Transverse colon (tissue), 3 donors: ENCODE results near the gene RAP1GAP2.

Source experiments
- POLR2A ChIP-seq: fragments of 450-650 bp; IDR thresholded peaks from one replicate; pipeline ENCODE4 v1.6.1; 2016; ENCODE audit warnings: antibody characterized with exemption, mild to moderate bottlenecking, moderate library complexity
- TF ChIP-seq, protein P1 (sequence below), 5 experiments: fragments of 200-600 bp in 3 of 5; fragments of 450-650 bp in 2 of 5; sonication (generic) in 3 of 5; IDR thresholded peaks; 1 replicate in 2 of 5; 2 replicates in 3 of 5; pipeline ENCODE4 v1.5.1; 2016 to 2017; ENCODE audit warnings: antibody characterized with exemption in 5 of 5, inconsistent platforms in 3 of 5, mild to moderate bottlenecking in 2 of 5, moderate library complexity in 1 of 5

DNA sequence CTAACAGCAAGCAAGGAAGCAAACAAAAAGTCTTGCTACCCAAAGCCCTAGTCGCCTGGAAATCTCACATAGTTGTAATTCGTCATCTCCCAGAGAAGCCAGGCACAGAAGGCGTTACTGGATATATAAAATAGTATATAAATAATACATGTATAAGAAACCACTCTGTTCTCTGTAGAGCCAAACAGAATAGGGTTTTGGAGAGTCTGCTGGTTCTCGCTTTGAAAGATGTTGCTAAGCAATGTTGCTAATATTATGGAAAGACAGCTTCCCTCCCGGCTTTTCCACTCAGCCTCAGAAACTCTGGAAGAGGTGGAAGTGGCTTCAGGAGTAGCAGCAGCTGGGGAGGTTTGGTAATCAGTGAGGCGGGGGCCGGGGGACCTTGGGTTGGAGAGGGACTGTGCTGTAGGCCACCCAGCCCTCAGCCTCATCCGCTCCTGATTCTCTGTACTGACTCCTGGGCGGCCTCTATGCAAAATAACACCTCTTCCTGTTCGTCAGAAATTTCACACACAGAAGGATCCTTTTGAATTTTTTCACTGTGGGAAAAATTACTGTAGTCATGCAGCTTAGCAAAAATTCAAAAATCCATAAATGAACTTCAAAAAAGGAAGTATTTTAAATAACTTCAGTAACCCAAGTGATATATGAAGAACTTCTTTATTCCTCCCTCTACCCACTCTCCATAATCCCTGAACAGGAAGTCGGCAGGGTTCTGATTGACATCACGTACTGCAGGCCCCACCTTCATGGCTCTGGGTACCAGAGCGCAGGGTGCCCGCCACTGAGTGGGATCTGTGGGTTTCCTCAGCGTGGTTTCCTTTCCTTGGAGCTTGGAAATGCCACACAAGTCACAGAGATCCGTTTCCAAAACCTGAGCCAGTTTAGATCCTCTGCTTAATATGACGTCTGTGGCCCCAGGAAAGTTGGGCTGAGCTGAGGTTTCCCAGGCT is 51.4 kb downstream of the RAP1GAP2 start:
- TF ChIP-seq, protein P1, sequence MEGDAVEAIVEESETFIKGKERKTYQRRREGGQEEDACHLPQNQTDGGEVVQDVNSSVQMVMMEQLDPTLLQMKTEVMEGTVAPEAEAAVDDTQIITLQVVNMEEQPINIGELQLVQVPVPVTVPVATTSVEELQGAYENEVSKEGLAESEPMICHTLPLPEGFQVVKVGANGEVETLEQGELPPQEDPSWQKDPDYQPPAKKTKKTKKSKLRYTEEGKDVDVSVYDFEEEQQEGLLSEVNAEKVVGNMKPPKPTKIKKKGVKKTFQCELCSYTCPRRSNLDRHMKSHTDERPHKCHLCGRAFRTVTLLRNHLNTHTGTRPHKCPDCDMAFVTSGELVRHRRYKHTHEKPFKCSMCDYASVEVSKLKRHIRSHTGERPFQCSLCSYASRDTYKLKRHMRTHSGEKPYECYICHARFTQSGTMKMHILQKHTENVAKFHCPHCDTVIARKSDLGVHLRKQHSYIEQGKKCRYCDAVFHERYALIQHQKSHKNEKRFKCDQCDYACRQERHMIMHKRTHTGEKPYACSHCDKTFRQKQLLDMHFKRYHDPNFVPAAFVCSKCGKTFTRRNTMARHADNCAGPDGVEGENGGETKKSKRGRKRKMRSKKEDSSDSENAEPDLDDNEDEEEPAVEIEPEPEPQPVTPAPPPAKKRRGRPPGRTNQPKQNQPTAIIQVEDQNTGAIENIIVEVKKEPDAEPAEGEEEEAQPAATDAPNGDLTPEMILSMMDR (IDR thresholded peaks at IDR 0.05) = no peak
- TF ChIP-seq POLR2A = no peak
